ENCODE results near the gene CIZ1. TPM values are rescaled to one million over a fixed set of nuclear protein-coding genes. Genes with fewer than 3 reads are reported as not detected.

Gene CIZ1
- total RNA-seq, 1 donor from 2014 or later: 140 TPM

- peak overlapping the region; percentile 100 for H3K4me3 Mint-ChIP-seq (ENCODE audit: unreplicated experiment)
- TF ChIP-seq CTCF (IDR thresholded peaks at IDR 0.05): no peak
- no peaks in the 10 kb centered on the region for H3K9me3 Mint-ChIP-seq (ENCODE audit: low read depth)
- peaks cover 12% of the 10 kb centered on the region for H3K36me3 Mint-ChIP-seq (ENCODE audit: low read depth)
- no peak for DNase-seq (ENCODE audit: low spot score)
- H3K4me1 Mint-ChIP-seq (ENCODE audit: low read depth): peaks cover 29% of the 10 kb centered on the region
- no peaks in the 10 kb centered on the region for H3K27me3 Mint-ChIP-seq (ENCODE audit: low read depth)
- peak overlapping the region; percentile 93 for H3K27ac Mint-ChIP-seq (ENCODE audit: unreplicated experiment)
These were observed 611 bp downstream of the CIZ1 start for GRCh38 chr9:128190516-128191405.

GRCh38 chr9:128190013-128190412 lies 1.4 kb downstream of the CIZ1 start:
- peak overlapping the region; percentile 68 for H3K27ac Mint-ChIP-seq (ENCODE audit: unreplicated experiment)
- DNase-seq (ENCODE audit: low spot score): no peak
- H3K36me3 Mint-ChIP-seq (ENCODE audit: low read depth): peaks cover 15% of the 10 kb centered on the region

GRCh38 chr9:128188209-128188608 lies 3.2 kb downstream of the CIZ1 start:
- TF ChIP-seq CTCF (IDR thresholded peaks at IDR 0.05): no peak
- no peak for DNase-seq (ENCODE audit: low spot score)
- Mint-ChIP-seq H3K4me1 (ENCODE audit: low read depth) (peaks cover 29% of the 10 kb centered on the region), H3K27me3 (ENCODE audit: low read depth) (no peaks in the 10 kb centered on the region), H3K9me3 (ENCODE audit: low read depth) (no peaks in the 10 kb centered on the region), H3K27ac (ENCODE audit: unreplicated experiment) (no peak overlapping the region), H3K36me3 (ENCODE audit: low read depth) (peaks cover 19% of the 10 kb centered on the region), H3K4me3 (ENCODE audit: unreplicated experiment) (no peak overlapping the region)

More at GRCh38 chr9:128190013-128190412, 1.4 kb downstream of the CIZ1 start:
- peak overlapping the region; percentile 100 for H3K4me3 Mint-ChIP-seq (ENCODE audit: unreplicated experiment)
- no peaks in the 10 kb centered on the region for H3K27me3 Mint-ChIP-seq (ENCODE audit: low read depth)
- no peaks in the 10 kb centered on the region for H3K9me3 Mint-ChIP-seq (ENCODE audit: low read depth)
- no peak for TF ChIP-seq CTCF (IDR thresholded peaks at IDR 0.05)
- peaks cover 29% of the 10 kb centered on the region for H3K4me1 Mint-ChIP-seq (ENCODE audit: low read depth)

GRCh38 chr9:128187361-128187760 lies 4.0 kb downstream of the CIZ1 start:
- no peaks in the 10 kb centered on the region for H3K9me3 Mint-ChIP-seq (ENCODE audit: low read depth)
- H3K4me1 Mint-ChIP-seq (ENCODE audit: low read depth): peaks cover 29% of the 10 kb centered on the region
- no peak overlapping the region for H3K27ac Mint-ChIP-seq (ENCODE audit: unreplicated experiment)
- H3K36me3 Mint-ChIP-seq (ENCODE audit: low read depth): peaks cover 22% of the 10 kb centered on the region
- H3K4me3 Mint-ChIP-seq (ENCODE audit: unreplicated experiment): no peak overlapping the region
- DNase-seq (ENCODE audit: low spot score): no peak
- TF ChIP-seq CTCF (IDR thresholded peaks at IDR 0.05): no peak
- no peaks in the 10 kb centered on the region for H3K27me3 Mint-ChIP-seq (ENCODE audit: low read depth)

- no peak for TF ChIP-seq CTCF (IDR thresholded peaks at IDR 0.05)
- no peak overlapping the region for H3K27ac Mint-ChIP-seq (ENCODE audit: unreplicated experiment)
These were observed 5.1 kb downstream of the CIZ1 start for GRCh38 chr9:128185979-128186965.

More at GRCh38 chr9:128185979-128186965, 5.1 kb downstream of the CIZ1 start:
- no peak overlapping the region for H3K4me3 Mint-ChIP-seq (ENCODE audit: unreplicated experiment)
- H3K36me3 Mint-ChIP-seq (ENCODE audit: low read depth): peaks cover 25% of the 10 kb centered on the region
- DNase-seq (ENCODE audit: low spot score): no peak
- H3K4me1 Mint-ChIP-seq (ENCODE audit: low read depth): peaks cover 24% of the 10 kb centered on the region
- H3K27me3 Mint-ChIP-seq (ENCODE audit: low read depth): no peaks in the 10 kb centered on the region
- no peaks in the 10 kb centered on the region for H3K9me3 Mint-ChIP-seq (ENCODE audit: low read depth)

Measured in chondrocyte (in vitro differentiated cells).